Thyroid gland (tissue), 4 donors: Measurements from ENCODE around the gene XPC.

Source experiments
- CTCF ChIP-seq, 6 experiments: fragments of 200-600 bp in 3 of 6; fragments of 450-650 bp in 3 of 6; sonication (generic) in 3 of 6; IDR thresholded peaks; one replicate each; pipeline ENCODE4 v1.5.1; 2016 to 2019; ENCODE audit warnings: antibody characterized with exemption in 6 of 6, mild to moderate bottlenecking in 2 of 6, inconsistent platforms in 1 of 6, moderate library complexity in 1 of 6
- POLR2A ChIP-seq, 2 donors: fragments of 450-650 bp; IDR thresholded peaks; one replicate each; pipeline ENCODE4 v1.6.1; 2017; ENCODE audit warnings: antibody characterized with exemption in 2 of 2, mild to moderate bottlenecking in 2 of 2, moderate library complexity in 1 of 2

DNA sequence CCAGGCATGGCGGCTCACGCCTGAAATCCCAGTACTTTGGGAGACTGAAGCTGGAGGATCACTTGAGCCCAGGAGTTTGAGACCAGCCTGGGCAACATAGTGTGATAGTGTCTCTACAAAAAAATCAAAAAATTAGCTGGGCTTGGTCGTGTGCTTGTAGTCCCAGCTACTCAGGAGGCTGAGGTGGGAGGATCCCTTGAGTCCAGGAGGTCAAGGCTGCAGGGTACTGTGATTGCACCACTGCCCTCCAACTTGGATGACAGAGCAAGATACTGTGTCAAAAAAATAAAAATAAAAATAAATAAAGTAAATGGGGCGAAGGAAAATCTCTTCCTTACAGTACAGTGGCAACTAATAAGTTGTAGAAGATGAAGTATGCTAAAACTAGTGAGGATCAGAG is 29.8 kb upstream of the XPC start:
- TF ChIP-seq POLR2A (IDR thresholded peaks at IDR 0.05) (no peak), CTCF (IDR thresholded peaks at IDR 0.05) (no peak)
